ENCODE measurements around the gene ODC1.

DNA sequence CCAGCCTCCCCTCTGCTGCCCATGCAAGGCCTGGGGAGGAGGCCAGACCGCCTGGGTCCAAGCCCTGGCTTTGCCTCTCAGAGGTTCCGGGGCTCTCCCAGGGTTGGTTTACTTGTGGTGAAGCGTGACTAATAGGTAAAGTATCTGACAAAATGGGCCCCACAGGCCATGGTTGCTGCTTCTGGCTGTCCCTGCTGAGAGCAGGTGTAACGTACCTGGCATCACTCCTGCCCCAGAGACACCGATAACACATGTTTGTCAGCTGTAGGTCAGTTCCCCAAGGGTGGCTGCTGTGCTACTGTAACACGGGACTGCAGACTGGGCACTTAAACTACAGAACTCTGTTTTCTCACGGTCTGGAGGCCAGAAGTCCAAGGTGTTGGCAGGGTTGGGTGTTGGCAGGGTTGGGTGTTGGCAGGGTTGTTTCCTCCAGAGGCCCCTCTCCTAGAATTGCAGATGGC lies 34.1 kb downstream of the ODC1 start:
- TF ChIP-seq, protein P1, sequence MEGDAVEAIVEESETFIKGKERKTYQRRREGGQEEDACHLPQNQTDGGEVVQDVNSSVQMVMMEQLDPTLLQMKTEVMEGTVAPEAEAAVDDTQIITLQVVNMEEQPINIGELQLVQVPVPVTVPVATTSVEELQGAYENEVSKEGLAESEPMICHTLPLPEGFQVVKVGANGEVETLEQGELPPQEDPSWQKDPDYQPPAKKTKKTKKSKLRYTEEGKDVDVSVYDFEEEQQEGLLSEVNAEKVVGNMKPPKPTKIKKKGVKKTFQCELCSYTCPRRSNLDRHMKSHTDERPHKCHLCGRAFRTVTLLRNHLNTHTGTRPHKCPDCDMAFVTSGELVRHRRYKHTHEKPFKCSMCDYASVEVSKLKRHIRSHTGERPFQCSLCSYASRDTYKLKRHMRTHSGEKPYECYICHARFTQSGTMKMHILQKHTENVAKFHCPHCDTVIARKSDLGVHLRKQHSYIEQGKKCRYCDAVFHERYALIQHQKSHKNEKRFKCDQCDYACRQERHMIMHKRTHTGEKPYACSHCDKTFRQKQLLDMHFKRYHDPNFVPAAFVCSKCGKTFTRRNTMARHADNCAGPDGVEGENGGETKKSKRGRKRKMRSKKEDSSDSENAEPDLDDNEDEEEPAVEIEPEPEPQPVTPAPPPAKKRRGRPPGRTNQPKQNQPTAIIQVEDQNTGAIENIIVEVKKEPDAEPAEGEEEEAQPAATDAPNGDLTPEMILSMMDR (IDR thresholded peaks at IDR 0.05), result no peak
- TF ChIP-seq POLR2AphosphoS5 (IDR thresholded peaks at IDR 0.05) (no peak), POLR2A (IDR thresholded peaks at IDR 0.05) (no peak), EP300 (IDR thresholded peaks at IDR 0.05) (no peak)
